IPS-11a (cell line): Measurements from ENCODE around the gene SLC12A5.
"Not testable (repeated sequence)": the region's sequence is repeated elsewhere in the genome, so short reads cannot be mapped to it uniquely, and the experiment has no call there.

Source experiments
- H3K4me3 ChIP-seq: one replicate; pipeline ENCODE4 v1.5.1; 2013; ENCODE audit warnings: low read depth, low read length, control low read depth

SLC12A5 gene

DNA sequence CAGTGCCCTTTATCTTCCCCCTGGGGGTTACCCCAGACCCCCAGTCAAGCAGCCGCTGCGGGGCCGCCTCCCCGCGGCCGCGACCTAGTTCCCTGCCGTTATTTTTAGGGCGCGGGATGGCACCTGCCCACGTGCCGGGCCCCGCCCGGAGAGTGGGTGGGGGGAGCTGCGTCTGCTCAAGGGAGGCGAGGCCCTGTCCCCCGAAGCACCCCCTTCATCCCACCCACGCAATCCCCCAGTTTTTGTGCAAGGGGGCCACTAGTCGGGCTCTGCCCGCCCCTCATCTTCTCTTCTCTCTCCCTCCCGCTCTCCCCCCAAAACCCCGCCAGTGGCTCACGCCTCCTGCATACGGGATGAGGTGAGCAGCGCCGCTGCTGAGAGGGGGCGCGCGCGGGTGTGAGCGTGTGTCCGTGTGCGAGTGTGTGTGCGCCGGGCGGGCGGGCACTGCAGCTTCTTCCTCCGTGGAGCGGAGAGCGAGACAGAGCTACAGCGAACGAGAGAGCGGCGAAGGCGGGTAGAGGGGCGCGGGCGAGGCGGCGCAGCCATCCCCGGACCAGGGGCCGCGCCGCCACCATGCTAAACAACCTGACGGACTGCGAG lies at the start of gene SLC12A5:
TSS of gene SLC12A5 (plus strand) at position 444 of the 600 bp plus-strand sequence. CDS start at position 574, 130 bp downstream.
- H3K4me3 ChIP-seq = no peak within 1 kb of the TSS

DNA sequence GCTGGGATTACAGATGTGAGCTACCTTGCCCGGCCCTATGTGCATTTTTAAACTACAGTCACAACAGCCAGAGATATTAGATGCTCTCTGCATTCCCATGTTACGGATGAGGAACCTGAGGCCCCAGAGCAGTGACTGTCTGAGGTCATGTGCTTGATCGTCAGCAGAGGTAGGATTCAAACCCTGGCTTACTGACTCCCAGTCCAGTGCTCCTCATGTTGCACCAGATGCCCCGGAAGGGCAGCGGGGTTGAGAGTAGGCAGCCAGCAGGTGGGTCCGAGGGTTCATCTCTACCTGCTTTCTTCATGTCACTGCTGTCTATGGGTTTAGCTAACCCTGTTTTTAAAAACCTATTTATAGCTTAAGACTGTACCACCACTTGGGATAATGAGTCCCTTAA lies 47.8 kb upstream of the SLC12A5 start:
- no peak overlapping the region for H3K4me3 ChIP-seq

DNA sequence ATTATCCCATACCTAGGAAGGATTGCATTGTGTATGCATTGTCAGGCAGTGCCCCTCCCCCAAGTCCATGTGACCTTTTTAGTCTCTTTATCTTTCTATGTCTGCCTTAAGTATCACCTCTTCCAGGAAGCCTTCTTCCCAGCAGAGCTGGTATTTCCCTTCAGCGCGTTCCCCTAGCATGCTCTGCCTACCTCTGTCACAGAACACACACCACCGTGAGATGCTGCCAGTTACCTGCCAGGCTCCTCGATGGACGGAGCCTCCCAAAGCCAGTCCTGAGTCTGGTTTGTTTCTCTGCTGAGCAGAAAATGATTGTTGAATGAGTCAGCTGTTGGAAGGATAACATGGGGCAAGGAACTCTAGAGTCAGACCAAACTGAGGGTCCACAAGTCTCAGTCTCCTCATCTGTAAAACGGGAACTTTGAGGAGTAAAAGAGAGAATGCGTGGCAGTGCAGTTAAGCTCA lies 45.7 kb upstream of the SLC12A5 start:
- H3K4me3 ChIP-seq = no peak overlapping the region

DNA sequence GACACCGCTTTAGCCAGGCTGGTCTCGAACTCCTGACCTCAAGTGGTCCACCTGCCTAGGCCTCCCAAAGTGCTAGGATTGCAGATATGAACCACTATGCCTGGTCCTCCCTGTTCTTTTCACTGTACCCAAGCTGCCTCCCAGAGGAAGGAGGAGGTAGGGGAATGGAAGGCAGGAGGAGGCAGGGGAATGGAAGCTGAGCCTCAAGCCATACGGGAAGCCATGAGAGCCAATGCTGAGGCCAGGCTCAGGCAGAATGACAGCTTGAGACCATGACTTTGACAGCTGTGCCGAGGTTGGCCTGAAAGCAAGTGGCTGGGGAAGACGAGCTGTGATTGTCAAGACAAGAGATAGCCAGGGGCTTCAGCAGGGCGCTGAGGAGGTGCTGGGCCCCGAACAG lies 43.4 kb upstream of the SLC12A5 start:
- no peak overlapping the region for H3K4me3 ChIP-seq

DNA sequence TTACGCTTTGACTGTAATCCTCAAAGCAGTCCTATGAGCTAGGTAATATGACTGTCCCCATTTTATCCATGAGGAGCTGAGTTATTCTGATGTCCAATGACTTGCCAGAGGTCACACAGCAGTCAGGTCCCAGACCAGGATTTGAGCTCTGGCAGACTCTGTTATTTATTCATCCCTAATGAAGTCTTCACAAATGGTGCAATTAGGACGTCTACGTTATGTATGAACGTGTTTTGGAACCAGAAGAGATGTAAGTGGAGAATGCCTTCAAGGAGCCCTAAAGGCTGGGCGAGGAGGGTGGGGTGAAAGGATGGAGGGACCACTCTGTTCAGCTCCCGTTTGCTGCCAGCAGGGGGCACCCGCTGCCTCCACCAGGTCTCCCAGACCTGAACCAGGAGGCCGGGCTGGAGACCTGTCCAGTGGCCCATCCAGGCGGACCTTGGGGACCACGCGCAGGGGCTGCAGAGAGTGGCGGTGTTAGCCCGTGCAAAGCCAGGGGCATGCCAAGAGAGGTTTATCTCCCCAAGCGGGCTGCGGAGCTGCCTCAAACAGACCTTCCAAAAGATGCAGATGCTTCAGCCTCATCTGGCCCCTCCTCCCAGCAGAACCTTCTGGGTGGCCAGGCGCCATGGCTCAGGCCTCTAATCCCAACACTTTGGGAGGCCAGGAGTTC lies 41.8 kb upstream of the SLC12A5 start:
- no peak overlapping the region for H3K4me3 ChIP-seq

DNA sequence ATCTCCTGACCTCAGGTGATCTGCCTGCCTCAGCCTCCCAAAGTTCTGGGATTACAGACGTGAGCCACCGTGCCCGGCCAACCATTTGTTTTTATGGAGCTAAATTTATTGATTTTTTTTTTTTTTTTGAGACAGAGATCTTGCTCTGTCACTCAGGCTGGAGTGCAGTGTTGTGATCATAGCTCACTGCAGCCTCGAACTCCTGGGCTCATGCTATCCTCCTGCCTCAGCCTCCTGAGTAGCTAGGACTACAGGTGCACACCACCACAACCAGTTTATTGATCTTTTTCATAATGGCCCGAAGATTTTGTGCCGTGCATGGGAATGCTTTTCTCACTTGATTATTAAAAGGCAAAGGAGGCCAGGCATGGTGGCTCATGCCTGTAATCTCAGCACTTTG lies 40.2 kb upstream of the SLC12A5 start:
- H3K4me3 ChIP-seq = not testable (repeated sequence)

DNA sequence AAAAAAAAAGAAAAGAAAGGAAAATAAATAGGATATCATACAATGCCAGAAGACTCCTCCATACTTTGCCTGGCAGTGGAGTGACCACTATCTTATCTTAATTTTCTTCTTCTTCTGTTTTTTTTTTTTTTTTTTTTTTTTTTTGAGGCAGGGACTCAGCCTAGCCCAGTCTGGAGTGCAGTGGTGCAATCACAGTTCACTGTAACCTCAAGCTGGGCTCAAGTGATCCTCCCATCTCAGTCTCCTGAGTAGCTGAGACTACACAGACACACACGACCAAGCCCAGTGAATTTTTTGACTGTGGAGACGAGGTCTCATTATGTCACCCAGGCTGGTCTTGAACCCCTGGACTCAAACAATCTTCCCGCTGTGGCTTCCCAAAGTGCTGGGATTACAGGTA lies 37.4 kb upstream of the SLC12A5 start:
- no peak overlapping the region for H3K4me3 ChIP-seq

DNA sequence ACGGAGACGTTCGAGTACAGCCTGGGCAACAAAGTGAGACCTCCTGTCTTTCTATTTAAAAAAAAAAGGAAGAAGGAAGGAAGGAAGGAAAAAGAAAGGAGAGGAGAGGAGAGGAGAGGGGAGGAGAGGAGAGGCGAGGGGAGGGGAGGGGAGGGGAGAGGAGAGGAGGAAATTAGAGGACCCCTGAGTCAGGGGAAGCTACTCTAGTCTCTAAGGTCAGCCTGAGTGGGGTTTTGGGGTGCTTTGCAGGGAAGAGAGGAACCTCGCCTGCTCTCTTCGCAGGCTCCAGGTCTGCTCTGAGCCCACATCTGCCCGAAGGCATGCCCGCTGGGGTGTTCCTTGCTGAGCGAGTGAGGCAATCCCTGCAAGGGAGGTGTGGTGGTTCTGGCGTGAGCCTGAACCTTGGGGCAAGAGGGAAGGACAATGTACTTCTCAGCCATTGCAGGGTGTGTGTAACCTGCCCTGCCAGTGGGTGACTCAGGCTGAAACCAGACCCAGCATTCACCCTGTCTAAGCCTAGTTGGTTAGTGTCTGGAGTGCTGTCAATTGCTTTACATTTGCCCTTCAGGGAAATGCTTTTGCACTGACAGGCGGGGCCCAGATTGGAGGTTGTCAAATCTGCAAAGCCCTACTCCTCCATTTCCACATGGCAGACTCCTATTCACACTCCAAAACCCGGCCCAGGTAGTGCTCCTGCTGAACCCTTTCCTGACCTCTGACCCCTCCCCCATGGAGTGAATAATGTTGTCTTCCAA lies 35.6 kb upstream of the SLC12A5 start:
- H3K4me3 ChIP-seq = no peak overlapping the region

DNA sequence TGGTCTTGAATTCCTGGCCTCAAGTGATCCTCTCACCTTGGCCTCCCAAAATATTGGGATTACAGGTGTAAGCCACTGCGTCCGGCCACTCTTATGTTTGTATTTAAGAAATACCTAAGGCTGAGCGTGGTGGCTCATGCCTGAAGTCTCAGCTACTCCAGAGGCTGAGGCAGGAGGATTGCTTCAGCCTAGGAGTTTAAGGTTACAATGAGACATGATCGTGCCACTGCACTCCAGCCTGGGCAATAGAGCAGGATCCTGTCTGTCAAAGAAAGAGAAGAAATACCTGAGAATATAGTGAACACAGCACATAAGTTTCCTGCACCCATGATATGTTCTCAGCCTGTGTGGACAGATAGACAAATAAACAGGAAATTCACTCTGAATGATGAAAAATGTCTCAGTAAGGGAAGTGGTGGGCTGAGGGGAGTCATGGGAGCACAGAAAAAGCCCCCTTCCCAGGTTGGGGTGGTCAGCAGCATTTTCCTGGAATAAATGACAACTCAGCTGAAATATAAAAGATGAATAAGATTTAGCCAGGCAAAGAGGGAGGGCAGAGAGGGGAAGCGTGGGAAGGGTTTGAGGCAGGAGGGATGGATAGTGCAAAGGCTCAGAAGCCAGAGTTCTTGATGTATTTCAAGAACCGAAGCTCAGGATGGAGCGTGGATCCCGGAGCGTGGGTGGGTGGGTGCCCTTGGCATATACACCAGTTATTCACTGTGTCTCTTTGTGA lies 34.1 kb upstream of the SLC12A5 start:
- no peak overlapping the region for H3K4me3 ChIP-seq

DNA sequence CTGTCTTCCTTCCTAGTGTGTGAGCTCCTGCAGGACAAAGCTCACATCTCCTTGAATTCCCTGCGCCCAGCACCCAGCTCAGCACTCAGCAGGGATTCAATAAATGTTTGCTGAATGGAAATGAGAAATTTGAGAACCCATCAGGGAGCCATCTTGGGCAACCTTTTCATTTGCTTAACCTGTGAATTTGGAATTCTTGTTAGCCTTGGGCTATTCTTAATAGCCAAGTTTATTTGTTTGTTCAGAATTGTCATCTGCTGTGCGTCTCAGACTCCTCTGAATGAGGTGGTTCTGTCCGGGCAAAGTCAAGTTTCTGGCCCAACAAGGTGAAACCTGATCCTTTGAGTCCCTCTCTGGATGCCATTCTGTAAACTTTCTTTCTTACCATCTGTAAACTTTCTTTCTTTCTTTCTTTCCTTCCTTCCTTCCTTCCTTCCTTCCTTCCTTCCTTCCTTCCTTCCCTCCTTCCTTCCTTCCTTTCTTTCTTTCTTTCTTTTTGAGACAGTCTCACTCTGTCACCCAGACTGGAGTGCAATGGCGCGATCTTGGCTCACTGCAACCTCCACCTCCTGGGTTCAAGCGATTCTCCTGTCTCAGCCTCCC lies 33.4 kb upstream of the SLC12A5 start:
- not testable (repeated sequence) for H3K4me3 ChIP-seq

DNA sequence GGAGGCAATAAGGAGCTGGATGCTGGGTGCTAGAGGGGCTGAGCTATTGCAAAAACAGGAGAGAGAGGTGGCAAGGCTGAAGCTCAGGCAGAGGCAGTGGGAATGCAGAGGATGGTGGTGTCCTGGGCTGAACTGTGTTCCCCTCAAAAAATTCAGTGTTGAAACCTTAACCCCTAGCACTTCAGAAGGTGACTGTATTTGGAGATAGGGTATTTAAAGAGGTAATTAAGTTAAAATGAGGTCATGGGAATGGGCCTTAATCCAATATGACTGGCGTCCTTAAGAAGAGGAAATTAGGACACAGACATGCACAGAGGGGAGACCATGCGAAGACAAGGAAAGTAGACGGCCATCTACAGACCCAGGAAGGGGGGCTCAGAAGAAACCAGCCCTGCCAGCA lies 31.8 kb upstream of the SLC12A5 start:
- no peak overlapping the region for H3K4me3 ChIP-seq

DNA sequence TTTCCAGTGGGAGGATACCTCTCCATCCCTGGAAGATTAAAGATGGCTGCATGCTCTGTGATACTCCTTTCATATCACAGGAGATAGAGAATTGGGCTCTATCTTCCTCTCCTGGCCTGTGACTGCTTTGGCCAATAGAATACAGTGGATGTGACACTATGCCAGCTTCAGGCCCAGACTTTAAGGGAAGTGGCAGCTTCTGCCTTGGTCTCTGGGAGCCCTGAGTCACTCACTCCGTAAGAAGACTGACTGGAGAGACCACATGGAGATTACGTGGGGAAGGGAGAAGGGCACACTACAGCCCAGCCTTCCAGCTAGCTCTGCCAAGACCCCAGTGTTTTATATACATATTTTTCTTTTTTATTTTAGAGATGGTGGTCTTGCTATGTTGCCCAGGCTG lies 30.7 kb upstream of the SLC12A5 start:
- H3K4me3 ChIP-seq = no peak overlapping the region

DNA sequence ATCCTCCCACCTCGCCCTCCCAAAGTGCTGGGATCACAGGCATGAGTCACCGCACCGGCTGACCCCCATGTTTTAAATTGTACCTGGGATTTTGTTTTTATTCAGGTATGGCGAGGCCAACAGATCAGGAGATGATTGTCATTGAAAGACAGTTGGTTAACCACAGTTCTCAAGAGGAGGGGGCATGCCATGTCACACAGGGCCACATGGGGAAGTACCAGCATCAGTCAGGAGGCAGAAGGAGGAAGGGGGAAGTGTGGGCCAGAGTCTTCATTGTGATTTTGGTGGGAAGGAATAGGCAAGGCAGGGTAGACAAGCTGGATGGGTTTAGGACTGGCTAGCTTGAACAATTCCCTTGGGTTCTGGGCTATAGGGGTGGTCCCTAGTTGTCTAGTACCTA lies 30.3 kb upstream of the SLC12A5 start:
- H3K4me3 ChIP-seq = no peak overlapping the region

DNA sequence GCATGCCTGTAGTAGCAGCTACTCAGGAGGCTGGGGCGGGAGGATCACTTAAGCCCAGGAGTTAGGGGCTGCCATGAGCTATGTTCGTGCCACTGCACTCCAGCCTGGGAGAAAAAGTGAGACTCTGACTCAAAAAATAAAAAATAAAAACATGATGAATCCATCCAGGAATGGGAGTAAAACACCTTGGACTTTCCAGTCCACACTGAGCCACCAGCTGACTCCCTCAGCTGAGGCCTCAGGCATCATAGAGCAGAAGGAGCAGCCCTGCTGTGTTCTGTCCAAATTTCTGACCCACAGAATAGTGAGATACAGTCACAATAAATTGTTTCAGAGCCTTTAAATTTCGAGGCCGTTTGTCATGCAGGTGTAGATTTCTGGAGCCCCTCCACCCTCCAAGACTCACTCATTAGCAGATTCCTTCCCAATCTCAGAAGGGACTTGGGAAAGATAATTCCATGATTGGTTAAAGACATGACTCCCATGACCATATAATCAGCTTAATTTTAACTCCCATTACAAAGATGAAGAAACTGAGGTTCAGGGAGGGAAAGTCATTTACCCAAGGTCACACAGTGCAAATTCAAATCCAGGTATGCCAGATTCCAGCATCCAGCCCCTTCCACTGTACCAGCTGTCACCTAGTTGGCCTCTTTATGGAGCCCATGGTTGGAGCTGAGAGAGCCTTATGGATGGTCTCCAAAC lies 29.3 kb upstream of the SLC12A5 start:
- H3K4me3 ChIP-seq = no peak overlapping the region

DNA sequence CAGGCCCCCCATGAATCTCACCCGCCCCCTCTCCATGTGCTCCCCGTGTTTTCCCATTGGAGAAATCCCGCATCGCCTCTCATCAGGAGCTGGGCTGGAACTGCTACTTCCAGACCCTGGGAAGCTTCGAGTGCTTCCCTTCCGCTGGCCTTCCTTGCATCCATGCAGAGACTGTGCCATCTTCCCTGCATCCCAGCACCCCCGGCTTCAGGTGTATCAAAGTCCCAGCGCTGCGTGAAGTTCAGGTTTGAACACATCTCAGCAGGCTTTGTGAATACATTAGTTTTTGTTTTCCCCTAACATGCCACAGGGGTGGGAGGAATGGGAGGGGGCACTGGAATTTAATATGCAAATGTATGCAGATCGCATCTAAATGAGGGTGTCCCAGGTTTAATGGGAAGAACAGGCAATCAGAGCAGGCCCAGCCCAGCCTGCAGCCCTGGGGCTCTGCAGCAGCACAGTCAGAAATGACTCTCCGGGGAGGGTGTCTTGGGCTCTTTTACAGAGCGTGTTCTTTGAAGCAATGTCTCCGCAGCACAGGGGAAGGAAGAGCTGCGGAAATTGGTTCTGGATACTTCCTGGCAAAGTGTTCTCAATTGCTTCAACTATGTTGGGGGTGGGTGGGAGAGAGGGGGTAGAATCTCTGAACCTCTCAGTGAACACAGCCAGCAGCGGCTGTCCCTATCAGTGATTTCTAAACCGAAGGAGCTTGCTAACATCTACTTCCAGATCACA lies 28.6 kb upstream of the SLC12A5 start:
- no peak overlapping the region for H3K4me3 ChIP-seq

DNA sequence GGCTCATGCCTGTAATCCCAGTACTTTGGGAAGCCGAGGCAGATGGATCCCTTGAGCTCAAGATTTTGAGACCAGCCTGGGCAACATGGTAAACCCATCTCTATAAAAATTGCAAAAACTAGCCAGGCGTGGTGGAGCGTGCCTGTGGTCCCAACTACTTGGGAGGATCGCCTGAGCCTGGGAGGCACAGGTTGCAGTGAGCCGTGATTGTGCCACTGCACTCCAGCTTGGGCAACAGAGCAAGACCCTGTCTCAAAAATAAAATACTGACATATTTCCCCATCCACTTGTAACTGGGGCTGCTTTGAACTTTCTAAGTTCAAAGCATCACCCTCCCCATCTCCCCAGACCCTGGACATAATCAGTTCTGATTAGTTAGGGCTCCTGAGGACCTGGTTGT lies 27.5 kb upstream of the SLC12A5 start:
- H3K4me3 ChIP-seq = no peak overlapping the region

DNA sequence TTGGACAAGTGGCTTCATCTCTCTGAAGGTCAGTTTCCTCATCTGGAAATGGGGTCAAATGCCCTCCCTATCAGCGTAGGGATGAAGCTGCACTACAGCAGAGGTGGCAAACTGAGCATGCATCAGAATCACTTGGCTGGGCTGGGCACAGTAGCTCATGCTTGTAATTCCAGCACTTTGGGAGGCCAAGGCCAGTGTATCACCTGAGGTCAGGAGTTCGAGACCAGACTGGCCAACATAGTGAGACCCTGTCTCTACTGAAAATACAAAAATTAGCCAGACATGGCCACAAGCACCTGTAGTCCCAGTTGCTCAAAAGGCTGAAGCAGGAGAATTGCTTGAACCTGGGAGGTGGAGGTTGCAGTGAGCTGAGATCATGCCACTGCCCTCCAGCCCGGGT lies 27.0 kb upstream of the SLC12A5 start:
- no peak overlapping the region for H3K4me3 ChIP-seq

DNA sequence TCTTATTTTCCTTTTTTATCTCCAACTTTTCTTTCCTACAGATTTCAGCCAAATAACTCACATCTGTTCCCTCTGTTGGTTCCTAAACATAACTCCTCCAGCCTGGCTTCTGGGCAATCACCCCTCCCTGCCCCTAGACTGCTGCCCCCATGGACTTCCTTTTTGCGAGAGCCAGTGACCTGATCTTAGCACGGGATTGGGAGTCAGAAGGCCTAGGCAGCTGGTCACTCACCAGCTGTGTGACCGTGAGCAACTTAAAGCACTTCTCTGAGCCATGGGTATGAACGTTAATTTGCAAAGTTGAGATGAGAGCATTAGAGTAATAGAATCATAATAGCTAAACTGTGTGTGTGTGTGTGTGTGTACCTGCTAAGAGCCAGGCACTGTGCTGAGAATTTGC lies 24.8 kb upstream of the SLC12A5 start:
- no peak overlapping the region for H3K4me3 ChIP-seq

DNA sequence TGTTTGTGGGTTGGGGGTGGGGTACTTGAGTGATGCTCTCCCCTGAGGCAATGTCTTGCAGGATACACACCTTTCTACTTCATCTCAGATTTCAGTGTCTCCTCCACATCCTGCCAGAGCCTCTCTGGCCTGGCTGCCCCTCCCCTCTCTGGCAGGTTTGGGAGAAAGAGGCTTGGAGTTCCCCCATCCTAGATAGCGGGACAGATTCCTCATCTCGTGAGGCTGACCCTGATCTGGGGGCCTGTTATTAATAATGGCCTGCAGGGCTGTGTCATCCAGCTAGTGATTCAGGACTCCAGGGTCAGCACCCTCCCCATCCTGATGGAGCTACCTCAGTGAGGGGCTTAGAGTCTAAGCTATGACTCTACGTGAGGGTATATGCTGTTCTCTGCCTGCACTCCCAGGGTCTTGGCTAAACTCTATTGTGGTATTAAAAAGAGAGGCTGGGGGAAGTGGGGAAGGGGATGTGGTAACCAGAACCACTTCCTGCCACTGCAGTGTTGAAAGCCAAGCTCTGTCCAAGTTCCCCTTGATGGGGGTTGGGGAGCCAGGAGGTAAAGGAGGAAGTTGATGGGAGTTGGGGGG lies 24.0 kb upstream of the SLC12A5 start:
- H3K4me3 ChIP-seq = no peak overlapping the region
